K562 (cell line): ENCODE measurements around the gene CELF6. TPM values are rescaled to one million over a fixed set of nuclear protein-coding genes. Genes with fewer than 3 reads are reported as not detected.

ENCODE experiments used
- ATAC-seq: fragments of 200-7000 bp; cut with Tn5 transposase; 3 replicates; pipeline ENCODE4 v1.9.1; 2020; ENCODE audit warnings: moderate library complexity
- BruUV-seq: library from RNA; stranded (reverse); fragments of 400-500 nt; replicated peaks from 2 replicates; lab custom pipeline; 2021; lab: Mats Ljungman, UMichigan
- CTCF ChIA-PET: fragments of 300-600 bp; formaldehyde crosslinking; extraction: SDS; loops from one replicate; lab custom pipeline; 2021; ENCODE audit warnings: low intra/inter-chr PET ratio; lab: Yijun Ruan, JAX
- POLR2A ChIA-PET: fragments of 300-600, 350-650 bp; sonication (Branson Sonifier 250); formaldehyde crosslinking; extraction: SDS; loops from one replicate; lab custom pipeline; 2021; ENCODE audit warnings: antibody characterized with exemption, inconsistent platforms; lab: Yijun Ruan, JAX
- DNase-seq, 4 experiments: peaks; one replicate each; pipeline versions ENCODE4 v3.0.0 to v3.0.0-alpha.2; 2011 to 2018; ENCODE audit warnings: low spot score in 3 of 4, mixed read lengths in 3 of 4; ENCODE audit errors: extremely low read depth in 1 of 4
- FAIRE-seq: peaks from 2 replicates; lab custom pipeline; 2011; peaks lifted over from hg19 to GRCh38; lab: Jason Lieb, UNC
- H2AFZ ChIP-seq: 2 replicates; pipeline ENCODE4 v1.6.0; 2011; ENCODE audit warnings: low read depth, low read length, control low read depth, inconsistent platforms
- H3K27ac ChIP-seq: fragments of 200-600 bp; 3 replicates; pipeline ENCODE4 v1.8.0; 2011; ENCODE audit warnings: low read depth, mild to moderate bottlenecking, control low read depth, inconsistent platforms, low read length, moderate library complexity, mixed read lengths; ENCODE audit errors: extremely low read depth
- H3K27me3 ChIP-seq, 2 experiments: fragments of 300-600 bp in 1 of 2; 2 replicates in 1 of 2; 3 replicates in 1 of 2; pipeline versions ENCODE4 v1.6.0 to v1.8.0; 2011; ENCODE audit warnings: inconsistent platforms in 2 of 2, low read length in 2 of 2, mild to moderate bottlenecking in 1 of 2, mixed read lengths in 1 of 2, moderate library complexity in 1 of 2; ENCODE audit not compliant: control insufficient read depth in 2 of 2, insufficient read depth in 2 of 2
- H3K36me3 ChIP-seq: fragments of 300-600 bp; 3 replicates; pipeline ENCODE4 v1.8.0; 2011; ENCODE audit warnings: mild to moderate bottlenecking, low read length, inconsistent platforms; ENCODE audit not compliant: control insufficient read depth, insufficient read depth
- H3K4me1 ChIP-seq, 2 experiments: fragments of 200-600 bp in 1 of 2; replicated peaks in 1 of 2; 2 replicates in 1 of 2; 3 replicates in 1 of 2; pipeline versions ENCODE4 v1.5.1 to v1.8.0; 2011; ENCODE audit warnings: inconsistent platforms in 2 of 2, low read length in 2 of 2, mild to moderate bottlenecking in 1 of 2, mixed read lengths in 1 of 2, moderate library complexity in 1 of 2; ENCODE audit not compliant: control insufficient read depth in 2 of 2, insufficient read depth in 2 of 2
- H3K4me2 ChIP-seq: 2 replicates; pipeline ENCODE4 v1.6.1; 2011; ENCODE audit warnings: low read length, control low read depth, inconsistent platforms, mixed read lengths; ENCODE audit not compliant: insufficient read depth
- H3K4me3 ChIP-seq: fragments of 200-600 bp; sonication (generic), shearing (Covaris generic); 2 replicates; pipeline ENCODE4 v1.5.1; 2016; ENCODE audit warnings: control low read depth, inconsistent platforms
- H3K79me2 ChIP-seq: fragments of 200-600 bp; 3 replicates; pipeline ENCODE4 v1.8.0; 2011; ENCODE audit warnings: low read length, inconsistent platforms; ENCODE audit not compliant: control insufficient read depth, insufficient read depth
- H3K9ac ChIP-seq, 2 experiments: 2 replicates each; pipeline versions ENCODE4 v1.6.0 to v1.6.1; 2011; ENCODE audit warnings: low read depth in 2 of 2, low read length in 2 of 2, control low read depth in 1 of 2, inconsistent platforms in 1 of 2, mild to moderate bottlenecking in 1 of 2, mixed read lengths in 1 of 2; ENCODE audit not compliant: insufficient read depth in 1 of 2
- H3K9me1 ChIP-seq: one replicate; pipeline ENCODE4 v1.6.0; 2011; ENCODE audit warnings: inconsistent platforms, mild to moderate bottlenecking, low read length, moderate library complexity; ENCODE audit not compliant: control insufficient read depth, insufficient read depth
- H3K9me3 ChIP-seq: replicated peaks from 2 replicates; pipeline ENCODE4 v1.5.1; 2011; ENCODE audit warnings: low read depth, low read length, inconsistent platforms; ENCODE audit not compliant: control insufficient read depth, insufficient read depth
- H4K20me1 ChIP-seq: replicated peaks from 2 replicates; pipeline ENCODE4 v1.6.1; 2011; ENCODE audit warnings: low read length, inconsistent platforms, mixed read lengths; ENCODE audit not compliant: control insufficient read depth, insufficient read depth
- DACH1 ChIP-seq: fragments of 450-650 bp; IDR thresholded peaks from 2 replicates; pipeline ENCODE4 v1.6.1; 2018; ENCODE audit not compliant: partially characterized antibody
- FIP1L1 ChIP-seq: fragments of 200-400 bp; formaldehyde crosslinking; IDR thresholded peaks from 2 replicates; pipeline ENCODE4 v1.6.1; 2018; ENCODE audit warnings: mild to moderate bottlenecking, low read depth, low read length; ENCODE audit not compliant: poor library complexity, severe bottlenecking
- FUS ChIP-seq: fragments of 200-400 bp; formaldehyde crosslinking; optimal IDR thresholded peaks from 2 replicates; pipeline ENCODE3; 2017; ENCODE audit warnings: low read depth, low read length
- GABPA ChIP-seq: fragments of 200-800 bp; sonication (Bioruptor generic); conservative IDR thresholded peaks from 2 replicates; pipeline ENCODE4 v1.6.1; 2016; ENCODE audit warnings: low read depth, missing genetic modification characterization, missing compliant biosample characterization
- HDAC3 ChIP-seq: fragments of 450-650 bp; IDR thresholded peaks from 2 replicates; pipeline ENCODE4 v1.6.1; 2018; ENCODE audit warnings: borderline replicate concordance, mild to moderate bottlenecking, moderate library complexity; ENCODE audit not compliant: partially characterized antibody
- KDM4B ChIP-seq, 2 experiments: fragments of 450-650 bp in 1 of 2; sonication (generic) in 1 of 2; IDR thresholded peaks; 2 replicates each; pipeline ENCODE4 v1.6.1; 2016 to 2017; ENCODE audit warnings: borderline replicate concordance in 2 of 2, antibody characterized with exemption in 1 of 2, low read depth in 1 of 2, mild to moderate bottlenecking in 1 of 2
- RB1 ChIP-seq: fragments of 450-650 bp; IDR thresholded peaks from 2 replicates; pipeline ENCODE4 v1.6.1; 2017; ENCODE audit warnings: low read depth, mild to moderate bottlenecking
- SIX5 ChIP-seq, 2 experiments: IDR thresholded peaks; 2 replicates each; pipeline ENCODE4 v1.6.1; 2011; ENCODE audit warnings: low read length in 2 of 2, borderline replicate concordance in 1 of 2, low read depth in 1 of 2, mild to moderate bottlenecking in 1 of 2, moderate library complexity in 1 of 2; ENCODE audit not compliant: insufficient read depth in 1 of 2
- ZC3H4 ChIP-seq: sonication (generic); formaldehyde crosslinking; IDR thresholded peaks from 2 replicates; pipeline ENCODE4 v1.9.0; 2021; ENCODE audit warnings: missing genetic modification reagents, borderline replicate concordance
- ZNF232 ChIP-seq: sonication (generic); formaldehyde crosslinking; IDR thresholded peaks from 2 replicates; pipeline ENCODE4 v1.8.0; 2022; ENCODE audit warnings: mild to moderate bottlenecking, missing genetic modification reagents
- ZNF444 ChIP-seq: fragments of 250-450 bp; sonication (Bioruptor Pico); IDR thresholded peaks from 2 replicates; pipeline ENCODE4 v1.4.0; 2020; ENCODE audit warnings: mild to moderate bottlenecking, moderate library complexity
- WGBS: fragments of 100-300 bp; shearing (Covaris generic); methylation state at CpG from one replicate; pipeline ENCODE4 v1.1.6; 2016; ENCODE audit warnings: low coverage, mixed read lengths; ENCODE audit not compliant: insufficient coverage; ENCODE audit errors: missing lambda C conversion rate; 5-methylcytosine and 5-hydroxymethylcytosine counted together
- in situ Hi-C: fragments of 300-500 bp; cut with MboI; formaldehyde crosslinking; loops from 4 replicates; pipeline ENCODE4 v1.15.0; 2018; ENCODE audit warnings: inconsistent platforms, mixed read lengths
- intact Hi-C: fragments of 100-400 bp; cut with micrococcal nuclease; formaldehyde crosslinking; loops from 2 replicates; pipeline ENCODE4 v1.14.2; 2022
- polyA plus RNA-seq, 8 experiments: library from polyadenylated mRNA; depleted of rRNA in 4 of 8; stranded (reverse) in 5 of 8; unstranded in 3 of 8; fragments of >200 nt; fragmentation: Nextera tagmentation in 2 of 8; fragmentation: Illumina TruSeq in 1 of 8; extraction: Ambion mirVana in 2 of 8; extraction: Trizol in 1 of 8; gene quantifications; 2 replicates each; pipeline versions ENCODE4 v1.2.1 to v1.2.3, GENCODE V29; 2011 to 2014; ENCODE audit warnings: inconsistent platforms in 1 of 8, missing spikeins in 1 of 8
- total RNA-seq, 7 experiments: library from RNA; depleted of rRNA in 6 of 7; stranded (reverse); fragments of >200 nt in 6 of 7; fragmentation: Illumina TruSeq in 2 of 7; extraction: Trizol in 2 of 7; gene quantifications; 2 replicates each; pipeline versions ENCODE4 v1.2.1 to v1.2.3, GENCODE V29; 2011 to 2021; ENCODE audit warnings: low replicate concordance in 1 of 7

The CELF6 gene
- total and polyA plus RNA-seq, 9 of the 15 experiments (the other 6 are each of a cell fraction or from before 2014, with no cell fraction given): 0.01 to 0.11 TPM; not detected in 7

- peaks cover 3 to 5% of the 10 kb centered on the region in 2 experiments; a peak in 3 of 5 replicates for H3K4me1 ChIP-seq
- no peak overlapping the region for H3K9ac ChIP-seq
- no peak overlapping the region for H3K4me3 ChIP-seq
- H4K20me1 ChIP-seq: peaks cover 3% of the 10 kb centered on the region; the same call in 1 of the 2 replicates
- no peak for FAIRE-seq
- H3K79me2 ChIP-seq: no peaks in the 10 kb centered on the region
- H2AFZ ChIP-seq: no peak overlapping the region
- TF ChIP-seq DACH1 (peak; percentile 90), SIX5 (IDR thresholded peaks at IDR 0.05; ENCODE audit: borderline replicate concordance in 1 of 2, insufficient read depth in 1 of 2, low read depth in 1 of 2, low read length in 2 of 2) (no peak)
- TF ChIP-seq, all 486 proteins: peak for 1
- POLR2A ChIA-PET: interaction anchor here (0.6 kb wide), 1 partner anchor 21 kb away, joined by 4 read pairs; no protein-coding TSS in a partner anchor
- Histone ChIP-seq H3K27me3 (no peaks in the 10 kb centered on the region), H3K9me1 (no peaks in the 10 kb centered on the region), H3K4me2 (no peak overlapping the region), H3K36me3 (peaks cover 4% of the 10 kb centered on the region; the same call in 1 of the 3 replicates), H3K9me3 (no peaks in the 10 kb centered on the region), H3K27ac (no peak overlapping the region)
- no TSS peak for BruUV-seq
- WGBS: 88% methylated on average over 2 of the region's 2 CpGs
- intact Hi-C loops: no loop called here
- CTCF ChIA-PET: no interaction called here
- ATAC-seq (no peak), DNase-seq (no peak)
- in situ Hi-C loops: no loop called here
Observed at GRCh38 chr15:72338148-72338547, 18.2 kb upstream of the CELF6 start.

- ATAC-seq: no peak
- CTCF ChIA-PET: no interaction called here
- WGBS: 29% methylated on average over 2 of the region's 2 CpGs
- Histone ChIP-seq H2AFZ (no peak overlapping the region), H3K36me3 (peaks cover 4% of the 10 kb centered on the region; the same call in 1 of the 3 replicates), H3K9ac (no peak overlapping the region), H3K9me3 (no peaks in the 10 kb centered on the region), H3K9me1 (no peaks in the 10 kb centered on the region), H3K27me3 (no peaks in the 10 kb centered on the region), H3K4me3 (no peak overlapping the region), H3K79me2 (no peaks in the 10 kb centered on the region), H4K20me1 (peaks cover 2% of the 10 kb centered on the region; the same call in 1 of the 2 replicates), H3K27ac (no peak overlapping the region), H3K4me1 (peaks cover 1 to 3% of the 10 kb centered on the region in 2 experiments; a peak in 3 of 5 replicates), H3K4me2 (no peak overlapping the region)
- no peak for FAIRE-seq
- no TSS peak for BruUV-seq
- TF ChIP-seq KDM4B (IDR thresholded peaks at IDR 0.05; ENCODE audit: borderline replicate concordance in 2 of 2, low read depth in 1 of 2): no peak
- no peak for TF ChIP-seq HDAC3
- TF ChIP-seq ZC3H4 (CRISPR knock-in tag): no peak
- no peak for TF ChIP-seq RB1
- no peak for TF ChIP-seq FUS
- TF ChIP-seq ZNF232 (CRISPR knock-in tag): no peak
- TF ChIP-seq ZNF444 (CRISPR knock-in tag): no peak
- TF ChIP-seq FIP1L1: no peak
- no peak for TF ChIP-seq GABPA
- no peak for DNase-seq
- POLR2A ChIA-PET: no interaction called here
- intact Hi-C loops: no loop called here
- in situ Hi-C loops: no loop called here
Observed at GRCh38 chr15:72334842-72335241, 14.9 kb upstream of the CELF6 start.
